GM19324 (cell line): ENCODE results near the gene ZNF296.

Experiments used
- ATAC-seq: cut with Tn5 transposase; IDR thresholded peaks from one replicate; pipeline ENCODE4 v1.9.1; 2021; ENCODE audit warnings: mild to moderate bottlenecking, moderate library complexity; ENCODE audit not compliant: unreplicated experiment, low FRiP score

The ZNF296 gene

DNA sequence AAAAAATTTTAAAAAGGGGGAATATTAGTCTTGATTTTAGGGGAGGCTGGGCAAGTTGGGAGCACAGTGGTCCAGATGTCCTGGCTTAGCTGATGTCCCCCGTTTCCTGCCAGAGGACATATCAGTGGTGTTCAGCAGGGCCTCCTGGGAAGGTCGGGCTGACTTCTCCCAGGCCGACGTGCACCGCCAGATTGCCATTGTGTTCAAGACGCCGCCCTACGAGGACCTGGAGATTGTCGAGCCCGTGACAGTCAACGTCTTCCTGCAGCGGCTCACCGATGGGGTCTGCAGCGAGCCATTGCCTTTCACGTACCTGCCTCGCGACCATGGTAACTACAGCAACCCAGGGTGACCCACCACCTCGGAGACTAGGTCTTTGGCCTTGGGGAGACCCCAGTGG, 43.9 kb downstream of the ZNF296 start:
- no peak for ATAC-seq

DNA sequence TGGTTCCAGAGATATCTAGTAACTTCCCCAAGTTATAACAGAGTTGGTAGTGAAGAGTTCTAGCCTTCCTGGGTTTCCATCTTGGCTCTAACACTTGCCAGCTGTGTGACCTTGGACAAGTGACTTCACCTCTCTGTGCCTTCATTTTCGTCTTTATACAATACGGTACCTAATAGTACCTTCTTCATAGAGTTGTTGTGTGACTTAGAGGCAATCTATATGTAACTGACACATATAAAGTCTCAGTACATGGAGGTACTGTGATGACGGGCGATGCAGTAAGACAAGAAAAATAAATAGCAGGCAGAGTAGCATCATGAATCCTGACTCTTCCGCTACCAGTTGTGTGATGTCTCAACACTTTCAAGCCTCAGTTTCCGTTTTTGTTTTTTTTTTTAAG, 45.5 kb downstream of the ZNF296 start:
- no peak for ATAC-seq

DNA sequence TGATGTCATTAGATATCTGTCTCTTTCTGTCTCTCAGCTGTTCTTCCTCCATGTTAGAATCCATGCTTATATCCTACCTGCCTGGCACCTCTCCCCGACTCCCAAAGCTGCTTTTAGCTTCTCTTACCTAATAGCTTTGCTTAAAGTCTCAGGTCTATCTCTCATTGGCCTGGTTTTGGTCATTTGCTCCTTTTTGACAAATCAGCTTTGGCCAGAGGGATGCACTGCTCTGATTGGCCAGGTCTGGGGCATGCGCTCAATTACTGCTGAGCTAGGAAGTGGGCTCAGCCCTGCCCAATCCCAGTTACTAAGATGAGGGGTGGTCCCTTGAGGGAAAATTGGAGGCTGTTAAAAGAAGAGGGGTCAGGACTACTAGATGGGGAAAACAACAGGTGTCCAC, 48.9 kb downstream of the ZNF296 start:
- no peak for ATAC-seq

DNA sequence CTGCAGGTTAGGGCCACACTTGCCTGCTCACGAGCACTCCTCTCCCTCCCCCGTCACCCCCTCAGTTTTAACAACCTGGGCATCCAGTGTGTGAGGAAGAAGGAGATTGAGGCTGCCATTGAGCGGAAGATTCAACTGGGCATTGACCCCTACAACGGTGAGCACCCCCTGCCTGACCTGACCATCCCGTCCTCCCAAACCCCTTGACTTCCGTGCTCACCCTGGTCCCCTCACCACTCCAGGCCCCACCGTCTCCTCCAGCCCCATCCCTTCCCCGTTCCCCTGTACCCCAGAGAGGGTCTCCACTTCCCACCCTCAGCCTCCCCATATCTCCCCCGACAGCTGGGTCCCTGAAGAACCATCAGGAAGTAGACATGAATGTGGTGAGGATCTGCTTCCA, 51.0 kb downstream of the ZNF296 start:
- no peak for ATAC-seq

DNA sequence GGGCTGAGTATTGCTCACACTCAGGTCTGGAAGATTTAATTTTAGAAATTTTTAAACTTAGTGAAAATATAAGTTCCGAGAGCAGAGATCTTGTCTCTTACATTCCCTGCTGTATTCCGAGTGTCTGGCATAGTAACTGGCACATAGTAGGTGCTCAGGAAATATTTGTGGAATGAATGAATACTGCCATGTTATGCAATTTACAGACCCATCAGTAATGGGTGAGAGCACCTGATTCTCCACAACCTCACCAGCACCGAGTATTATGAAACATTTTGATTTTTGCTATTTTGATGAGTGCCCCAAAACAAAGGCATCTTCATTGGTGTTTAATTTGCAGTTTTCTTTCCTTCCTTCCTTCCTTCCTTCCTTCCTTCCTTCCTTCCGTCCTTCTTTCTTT, 53.2 kb downstream of the ZNF296 start:
- ATAC-seq, result no peak

DNA sequence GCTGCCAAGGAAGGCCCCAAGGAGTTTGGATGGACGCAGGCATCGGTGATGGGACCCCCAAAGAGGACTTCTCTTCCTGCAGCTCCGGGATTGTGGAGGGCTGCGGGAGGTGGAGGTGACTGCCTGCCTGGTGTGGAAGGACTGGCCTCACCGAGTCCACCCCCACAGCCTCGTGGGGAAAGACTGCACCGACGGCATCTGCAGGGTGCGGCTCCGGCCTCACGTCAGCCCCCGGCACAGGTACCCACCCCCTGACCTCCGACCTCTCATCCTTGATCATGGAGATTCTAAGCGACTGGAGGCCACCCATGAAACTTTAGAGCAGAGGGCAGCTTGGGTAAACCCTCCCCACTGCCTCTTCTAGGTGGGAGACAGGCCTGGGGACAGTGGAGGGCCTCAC, 54.3 kb downstream of the ZNF296 start:
- ATAC-seq, result no peak
